ENCODE data around the gene ACO2.

Gene ACO2

DNA sequence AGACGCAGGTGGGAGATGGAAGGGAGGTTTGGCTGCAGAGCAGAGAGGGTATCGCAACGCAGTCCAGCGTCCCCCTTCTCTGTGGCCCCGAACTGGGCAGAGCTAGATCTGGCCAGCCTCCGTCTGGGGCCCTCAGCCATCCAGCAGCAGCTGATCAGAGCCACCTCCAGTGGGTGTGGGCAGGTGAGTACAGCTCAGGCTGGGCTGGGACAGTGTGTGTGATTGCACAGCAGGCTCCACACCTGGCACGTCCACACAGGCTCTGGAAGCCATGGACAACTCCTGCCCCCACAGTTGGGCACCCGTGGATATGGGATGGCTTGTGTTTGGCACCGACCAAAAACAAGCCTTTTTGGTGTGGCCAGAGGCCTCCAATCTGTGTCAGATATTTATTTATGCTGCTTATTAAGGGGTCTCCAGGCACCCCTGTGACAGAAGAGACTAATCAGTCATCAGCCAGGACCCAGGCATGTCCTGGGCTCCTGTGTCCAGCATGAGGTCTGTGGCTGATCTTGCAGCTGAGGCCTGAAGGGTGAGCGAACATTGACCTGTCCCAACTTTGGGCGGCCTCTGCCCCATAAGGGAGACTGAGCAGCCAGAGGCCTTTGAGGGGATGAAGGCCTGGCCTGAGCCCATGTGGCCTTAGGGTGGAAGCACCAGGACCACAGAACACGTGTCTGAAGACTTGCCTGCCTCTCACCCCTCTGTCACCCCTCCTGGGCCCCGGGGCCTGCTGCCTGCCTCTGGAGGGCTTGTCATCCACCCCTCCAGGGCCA lies 56.7 kb downstream of the ACO2 start:
- TF ChIP-seq, protein P1, sequence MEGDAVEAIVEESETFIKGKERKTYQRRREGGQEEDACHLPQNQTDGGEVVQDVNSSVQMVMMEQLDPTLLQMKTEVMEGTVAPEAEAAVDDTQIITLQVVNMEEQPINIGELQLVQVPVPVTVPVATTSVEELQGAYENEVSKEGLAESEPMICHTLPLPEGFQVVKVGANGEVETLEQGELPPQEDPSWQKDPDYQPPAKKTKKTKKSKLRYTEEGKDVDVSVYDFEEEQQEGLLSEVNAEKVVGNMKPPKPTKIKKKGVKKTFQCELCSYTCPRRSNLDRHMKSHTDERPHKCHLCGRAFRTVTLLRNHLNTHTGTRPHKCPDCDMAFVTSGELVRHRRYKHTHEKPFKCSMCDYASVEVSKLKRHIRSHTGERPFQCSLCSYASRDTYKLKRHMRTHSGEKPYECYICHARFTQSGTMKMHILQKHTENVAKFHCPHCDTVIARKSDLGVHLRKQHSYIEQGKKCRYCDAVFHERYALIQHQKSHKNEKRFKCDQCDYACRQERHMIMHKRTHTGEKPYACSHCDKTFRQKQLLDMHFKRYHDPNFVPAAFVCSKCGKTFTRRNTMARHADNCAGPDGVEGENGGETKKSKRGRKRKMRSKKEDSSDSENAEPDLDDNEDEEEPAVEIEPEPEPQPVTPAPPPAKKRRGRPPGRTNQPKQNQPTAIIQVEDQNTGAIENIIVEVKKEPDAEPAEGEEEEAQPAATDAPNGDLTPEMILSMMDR (IDR thresholded peaks at IDR 0.05; ENCODE audit: poor library complexity, severe bottlenecking): no peak
- ATAC-seq (ENCODE audit: low read depth) (0 out of 3 replicates have a peak, but pooled peaks have one; percentile 7), DNase-seq (ENCODE audit: low spot score) (no peak)
- Histone ChIP-seq H3K4me1 (ENCODE audit: insufficient read depth, poor library complexity, severe bottlenecking) (no peaks in the 10 kb centered on the region), H3K27ac (ENCODE audit: poor library complexity, severe bottlenecking) (no peak overlapping the region), H3K4me3 (ENCODE audit: severe bottlenecking) (no peak overlapping the region), H3K27me3 (ENCODE audit: insufficient read depth, poor library complexity, severe bottlenecking) (no peaks in the 10 kb centered on the region), H3K9me3 (ENCODE audit: severe bottlenecking) (no peaks in the 10 kb centered on the region), H3K36me3 (ENCODE audit: low read depth) (peaks cover 64% of the 10 kb centered on the region)

DNA sequence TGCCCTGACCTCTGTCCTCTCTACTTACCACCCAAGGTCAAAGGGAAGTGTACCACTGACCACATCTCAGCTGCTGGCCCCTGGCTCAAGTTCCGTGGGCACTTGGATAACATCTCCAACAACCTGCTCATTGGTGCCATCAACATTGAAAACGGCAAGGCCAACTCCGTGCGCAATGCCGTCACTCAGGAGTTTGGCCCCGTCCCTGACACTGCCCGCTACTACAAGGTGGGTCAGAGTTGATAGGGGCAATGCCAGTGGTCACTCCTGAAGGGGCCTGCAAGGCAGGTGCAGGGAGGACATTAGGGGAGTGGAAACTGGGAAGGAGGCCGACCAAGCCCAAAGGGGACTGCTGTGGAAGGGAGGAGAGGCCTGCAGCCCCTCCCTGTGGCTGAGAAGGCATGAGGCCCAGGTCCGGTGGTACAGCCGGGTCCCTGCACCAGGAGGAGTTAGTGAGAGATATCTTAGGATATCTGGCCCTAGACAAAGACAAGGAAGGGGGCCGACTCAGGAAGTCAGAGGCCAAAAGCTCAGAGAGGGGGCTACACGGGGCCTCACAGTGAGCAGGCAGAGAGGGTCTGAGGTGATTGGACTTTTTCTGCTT lies 57.4 kb downstream of the ACO2 start:
- no peak for ATAC-seq (ENCODE audit: low read depth)
- TF ChIP-seq, protein P1 (IDR thresholded peaks at IDR 0.05; ENCODE audit: poor library complexity, severe bottlenecking): no peak
- no peaks in the 10 kb centered on the region for H3K4me1 ChIP-seq (ENCODE audit: insufficient read depth, poor library complexity, severe bottlenecking)

DNA sequence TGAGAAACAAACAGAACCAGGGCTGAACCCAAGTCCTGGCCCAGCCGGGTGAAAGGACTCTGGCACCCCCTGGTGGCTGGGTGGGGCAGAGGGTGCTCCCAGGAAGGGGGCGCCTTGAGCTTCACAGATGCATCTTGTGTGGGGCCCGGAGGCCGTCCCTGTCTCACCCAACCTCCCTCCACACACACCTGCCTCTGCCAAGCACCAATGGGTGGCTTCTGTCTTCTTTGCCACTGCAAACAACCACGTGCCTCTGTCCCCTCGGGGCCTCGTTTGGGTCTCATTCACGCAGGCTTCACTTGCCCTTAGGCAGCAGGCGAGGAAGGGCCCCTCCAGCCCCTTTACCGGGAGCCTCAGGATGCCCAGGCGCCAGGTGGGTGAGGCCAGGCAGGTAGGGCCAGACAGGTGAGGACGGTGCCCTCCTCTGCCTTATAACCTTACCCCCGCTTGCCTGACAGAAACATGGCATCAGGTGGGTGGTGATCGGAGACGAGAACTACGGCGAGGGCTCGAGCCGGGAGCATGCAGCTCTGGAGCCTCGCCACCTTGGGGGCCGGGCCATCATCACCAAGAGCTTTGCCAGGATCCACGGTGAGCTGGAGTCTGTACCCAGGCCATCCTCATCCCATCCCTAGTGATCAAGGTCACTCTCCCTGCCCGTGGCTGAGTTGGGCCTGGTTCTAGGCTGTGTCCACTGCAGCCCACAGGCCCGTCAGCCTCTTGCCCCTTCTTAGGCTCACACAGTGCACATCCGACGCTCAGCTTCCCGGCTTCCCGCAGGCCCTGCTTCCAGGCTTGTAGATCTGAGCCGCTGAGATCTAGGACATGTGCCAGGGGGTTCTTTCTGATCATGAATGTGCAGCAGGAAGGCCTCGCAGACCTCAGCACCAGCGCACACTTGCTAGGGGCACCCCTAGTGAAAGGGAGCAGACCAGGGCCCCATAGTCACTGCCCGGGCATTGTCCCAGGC lies 58.2 kb downstream of the ACO2 start:
- H3K36me3 ChIP-seq (ENCODE audit: low read depth): peaks cover 74% of the 10 kb centered on the region
- ATAC-seq (ENCODE audit: low read depth) (peak; percentile 28; the same call in 2 of the 3 replicates), DNase-seq (ENCODE audit: low spot score) (no peak)
- no peaks in the 10 kb centered on the region for H3K9me3 ChIP-seq (ENCODE audit: severe bottlenecking)
- TF ChIP-seq, protein P1 (IDR thresholded peaks at IDR 0.05; ENCODE audit: poor library complexity, severe bottlenecking): peak; percentile 79
- H3K4me1 ChIP-seq (ENCODE audit: insufficient read depth, poor library complexity, severe bottlenecking): no peaks in the 10 kb centered on the region
- H3K4me3 ChIP-seq (ENCODE audit: severe bottlenecking): no peak overlapping the region
- no peaks in the 10 kb centered on the region for H3K27me3 ChIP-seq (ENCODE audit: insufficient read depth, poor library complexity, severe bottlenecking)
- no peak overlapping the region for H3K27ac ChIP-seq (ENCODE audit: poor library complexity, severe bottlenecking)

More for the DNA sequence above, 57.4 kb downstream of the ACO2 start:
- DNase-seq (ENCODE audit: low spot score): no peak
- no peak overlapping the region for H3K4me3 ChIP-seq (ENCODE audit: severe bottlenecking)
- no peak overlapping the region for H3K27ac ChIP-seq (ENCODE audit: poor library complexity, severe bottlenecking)
- peaks cover 68% of the 10 kb centered on the region for H3K36me3 ChIP-seq (ENCODE audit: low read depth)
- H3K9me3 ChIP-seq (ENCODE audit: severe bottlenecking): no peaks in the 10 kb centered on the region
- H3K27me3 ChIP-seq (ENCODE audit: insufficient read depth, poor library complexity, severe bottlenecking): no peaks in the 10 kb centered on the region

DNA sequence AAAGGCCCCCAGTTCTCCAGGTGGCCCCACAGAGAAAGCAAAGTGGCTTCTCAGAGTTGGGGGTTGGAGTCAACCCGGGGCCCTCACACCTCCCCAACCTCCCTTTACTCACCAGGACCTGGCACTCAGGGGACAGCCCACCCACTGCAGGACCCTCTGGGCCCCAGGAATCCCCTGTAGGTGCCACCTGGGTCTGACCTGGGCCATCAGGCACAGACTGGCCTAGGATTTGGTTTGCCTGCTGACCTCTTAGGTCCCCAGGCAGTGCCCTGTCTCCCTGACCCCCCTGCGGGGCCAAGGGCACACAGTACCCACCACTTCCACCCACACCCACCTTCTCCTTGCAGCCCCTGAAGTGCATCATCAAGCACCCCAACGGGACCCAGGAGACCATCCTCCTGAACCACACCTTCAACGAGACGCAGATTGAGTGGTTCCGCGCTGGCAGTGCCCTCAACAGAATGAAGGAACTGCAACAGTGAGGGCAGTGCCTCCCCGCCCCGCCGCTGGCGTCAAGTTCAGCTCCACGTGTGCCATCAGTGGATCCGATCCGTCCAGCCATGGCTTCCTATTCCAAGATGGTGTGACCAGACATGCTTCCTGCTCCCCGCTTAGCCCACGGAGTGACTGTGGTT lies 59.3 kb downstream of the ACO2 start:
- H3K27me3 ChIP-seq (ENCODE audit: insufficient read depth, poor library complexity, severe bottlenecking): no peaks in the 10 kb centered on the region
- TF ChIP-seq, protein P1 (IDR thresholded peaks at IDR 0.05; ENCODE audit: poor library complexity, severe bottlenecking): no peak
- no peaks in the 10 kb centered on the region for H3K9me3 ChIP-seq (ENCODE audit: severe bottlenecking)
- no peak overlapping the region for H3K4me3 ChIP-seq (ENCODE audit: severe bottlenecking)
- peaks cover 80% of the 10 kb centered on the region for H3K36me3 ChIP-seq (ENCODE audit: low read depth)
- DNase-seq (ENCODE audit: low spot score) (no peak), ATAC-seq (ENCODE audit: low read depth) (no peak)
- no peaks in the 10 kb centered on the region for H3K4me1 ChIP-seq (ENCODE audit: insufficient read depth, poor library complexity, severe bottlenecking)
- no peak overlapping the region for H3K27ac ChIP-seq (ENCODE audit: poor library complexity, severe bottlenecking)
